ENCODE data around the gene NTRK2.

GRCh38 chr9:84788803-84789462 lies 119.4 kb downstream of the NTRK2 start:
- TF ChIP-seq POLR2A (IDR thresholded peaks at IDR 0.05; ENCODE audit: low read depth, low read length) (no peak), POLR2AphosphoS5 (IDR thresholded peaks at IDR 0.05; ENCODE audit: low read depth, low read length) (no peak)

All from GM12892 (cell line).